ENCODE data around the gene SLC9A4. TPM values are rescaled to one million over a fixed set of nuclear protein-coding genes. Genes with fewer than 3 reads are reported as not detected.
A peak's percentile ranks its signal among the peaks of the same experiment; 100 is the strongest.

SLC9A4 gene
- total and polyA plus RNA-seq, 9 of the 15 experiments (the other 6 are each of a cell fraction or from before 2014, with no cell fraction given): 0.04 to 0.15 (median 0.04) TPM; not detected in 5

DNA sequence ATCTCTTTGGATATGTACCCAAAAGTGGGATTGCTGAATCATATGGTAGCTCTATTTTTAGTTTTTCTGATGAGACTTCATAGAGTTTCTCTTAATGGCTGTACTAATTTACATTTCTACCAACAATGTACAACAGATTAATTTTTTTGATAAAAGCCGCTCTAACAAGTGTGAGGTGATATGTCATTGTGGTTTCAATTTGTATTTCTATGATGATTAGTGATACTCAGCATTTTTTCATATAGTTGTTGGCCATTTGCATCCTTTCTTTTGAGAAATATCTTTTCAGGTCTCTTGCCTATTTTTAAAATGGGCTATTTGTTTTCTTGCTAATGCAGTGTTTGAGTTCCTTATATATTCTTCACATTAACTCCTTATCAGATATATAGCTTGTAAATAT is 45.8 kb upstream of the SLC9A4 start (continued):
- TF ChIP-seq, protein P1, sequence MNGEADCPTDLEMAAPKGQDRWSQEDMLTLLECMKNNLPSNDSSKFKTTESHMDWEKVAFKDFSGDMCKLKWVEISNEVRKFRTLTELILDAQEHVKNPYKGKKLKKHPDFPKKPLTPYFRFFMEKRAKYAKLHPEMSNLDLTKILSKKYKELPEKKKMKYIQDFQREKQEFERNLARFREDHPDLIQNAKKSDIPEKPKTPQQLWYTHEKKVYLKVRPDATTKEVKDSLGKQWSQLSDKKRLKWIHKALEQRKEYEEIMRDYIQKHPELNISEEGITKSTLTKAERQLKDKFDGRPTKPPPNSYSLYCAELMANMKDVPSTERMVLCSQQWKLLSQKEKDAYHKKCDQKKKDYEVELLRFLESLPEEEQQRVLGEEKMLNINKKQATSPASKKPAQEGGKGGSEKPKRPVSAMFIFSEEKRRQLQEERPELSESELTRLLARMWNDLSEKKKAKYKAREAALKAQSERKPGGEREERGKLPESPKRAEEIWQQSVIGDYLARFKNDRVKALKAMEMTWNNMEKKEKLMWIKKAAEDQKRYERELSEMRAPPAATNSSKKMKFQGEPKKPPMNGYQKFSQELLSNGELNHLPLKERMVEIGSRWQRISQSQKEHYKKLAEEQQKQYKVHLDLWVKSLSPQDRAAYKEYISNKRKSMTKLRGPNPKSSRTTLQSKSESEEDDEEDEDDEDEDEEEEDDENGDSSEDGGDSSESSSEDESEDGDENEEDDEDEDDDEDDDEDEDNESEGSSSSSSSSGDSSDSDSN (IDR thresholded peaks at IDR 0.05; ENCODE audit: borderline replicate concordance in 1 of 2, low read depth in 2 of 2, low read length in 2 of 2): no peak
- TF ChIP-seq SRF (CRISPR knock-in tag; IDR thresholded peaks at IDR 0.05) (no peak), KAT8 (IDR thresholded peaks at IDR 0.05; ENCODE audit: low read depth) (no peak), SMAD1 (IDR thresholded peaks at IDR 0.05; ENCODE audit: low read depth, low read length, partially characterized antibody) (no peak), ZNF830 (CRISPR knock-in tag; IDR thresholded peaks at IDR 0.05) (no peak), DPF2 (IDR thresholded peaks at IDR 0.05) (no peak), MYBL2 (IDR thresholded peaks at IDR 0.05; ENCODE audit: low read depth) (no peak), MYBL2 (CRISPR knock-in tag; IDR thresholded peaks at IDR 0.05; ENCODE audit: borderline replicate concordance) (no peak), ZNF75A (CRISPR knock-in tag; IDR thresholded peaks at IDR 0.05) (0 out of 2 replicates have a peak, but pooled peaks have one; percentile 47), JUND (IDR thresholded peaks at IDR 0.05; ENCODE audit: borderline replicate concordance, low read depth, low read length) (no peak), JUND (tag; IDR thresholded peaks at IDR 0.05; ENCODE audit: borderline replicate concordance, low read depth, low read length) (no peak), MTF1 (CRISPR knock-in tag; IDR thresholded peaks at IDR 0.05; ENCODE audit: borderline replicate concordance) (no peak), ZNF316 (IDR thresholded peaks at IDR 0.05) (peak; percentile 92), ZNF586 (CRISPR knock-in tag; conservative IDR thresholded peaks at IDR 0.05) (no peak)
- TF ChIP-seq, protein P2, sequence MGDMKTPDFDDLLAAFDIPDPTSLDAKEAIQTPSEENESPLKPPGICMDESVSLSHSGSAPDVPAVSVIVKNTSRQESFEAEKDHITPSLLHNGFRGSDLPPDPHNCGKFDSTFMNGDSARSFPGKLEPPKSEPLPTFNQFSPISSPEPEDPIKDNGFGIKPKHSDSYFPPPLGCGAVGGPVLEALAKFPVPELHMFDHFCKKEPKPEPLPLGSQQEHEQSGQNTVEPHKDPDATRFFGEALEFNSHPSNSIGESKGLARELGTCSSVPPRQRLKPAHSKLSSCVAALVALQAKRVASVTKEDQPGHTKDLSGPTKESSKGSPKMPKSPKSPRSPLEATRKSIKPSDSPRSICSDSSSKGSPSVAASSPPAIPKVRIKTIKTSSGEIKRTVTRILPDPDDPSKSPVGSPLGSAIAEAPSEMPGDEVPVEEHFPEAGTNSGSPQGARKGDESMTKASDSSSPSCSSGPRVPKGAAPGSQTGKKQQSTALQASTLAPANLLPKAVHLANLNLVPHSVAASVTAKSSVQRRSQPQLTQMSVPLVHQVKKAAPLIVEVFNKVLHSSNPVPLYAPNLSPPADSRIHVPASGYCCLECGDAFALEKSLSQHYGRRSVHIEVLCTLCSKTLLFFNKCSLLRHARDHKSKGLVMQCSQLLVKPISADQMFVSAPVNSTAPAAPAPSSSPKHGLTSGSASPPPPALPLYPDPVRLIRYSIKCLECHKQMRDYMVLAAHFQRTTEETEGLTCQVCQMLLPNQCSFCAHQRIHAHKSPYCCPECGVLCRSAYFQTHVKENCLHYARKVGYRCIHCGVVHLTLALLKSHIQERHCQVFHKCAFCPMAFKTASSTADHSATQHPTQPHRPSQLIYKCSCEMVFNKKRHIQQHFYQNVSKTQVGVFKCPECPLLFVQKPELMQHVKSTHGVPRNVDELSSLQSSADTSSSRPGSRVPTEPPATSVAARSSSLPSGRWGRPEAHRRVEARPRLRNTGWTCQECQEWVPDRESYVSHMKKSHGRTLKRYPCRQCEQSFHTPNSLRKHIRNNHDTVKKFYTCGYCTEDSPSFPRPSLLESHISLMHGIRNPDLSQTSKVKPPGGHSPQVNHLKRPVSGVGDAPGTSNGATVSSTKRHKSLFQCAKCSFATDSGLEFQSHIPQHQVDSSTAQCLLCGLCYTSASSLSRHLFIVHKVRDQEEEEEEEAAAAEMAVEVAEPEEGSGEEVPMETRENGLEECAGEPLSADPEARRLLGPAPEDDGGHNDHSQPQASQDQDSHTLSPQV (IDR thresholded peaks at IDR 0.05): no peak
- TF ChIP-seq, protein P3, sequence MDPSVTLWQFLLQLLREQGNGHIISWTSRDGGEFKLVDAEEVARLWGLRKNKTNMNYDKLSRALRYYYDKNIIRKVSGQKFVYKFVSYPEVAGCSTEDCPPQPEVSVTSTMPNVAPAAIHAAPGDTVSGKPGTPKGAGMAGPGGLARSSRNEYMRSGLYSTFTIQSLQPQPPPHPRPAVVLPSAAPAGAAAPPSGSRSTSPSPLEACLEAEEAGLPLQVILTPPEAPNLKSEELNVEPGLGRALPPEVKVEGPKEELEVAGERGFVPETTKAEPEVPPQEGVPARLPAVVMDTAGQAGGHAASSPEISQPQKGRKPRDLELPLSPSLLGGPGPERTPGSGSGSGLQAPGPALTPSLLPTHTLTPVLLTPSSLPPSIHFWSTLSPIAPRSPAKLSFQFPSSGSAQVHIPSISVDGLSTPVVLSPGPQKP (CRISPR knock-in tag; IDR thresholded peaks at IDR 0.05): no peak
- TF ChIP-seq, protein P4, sequence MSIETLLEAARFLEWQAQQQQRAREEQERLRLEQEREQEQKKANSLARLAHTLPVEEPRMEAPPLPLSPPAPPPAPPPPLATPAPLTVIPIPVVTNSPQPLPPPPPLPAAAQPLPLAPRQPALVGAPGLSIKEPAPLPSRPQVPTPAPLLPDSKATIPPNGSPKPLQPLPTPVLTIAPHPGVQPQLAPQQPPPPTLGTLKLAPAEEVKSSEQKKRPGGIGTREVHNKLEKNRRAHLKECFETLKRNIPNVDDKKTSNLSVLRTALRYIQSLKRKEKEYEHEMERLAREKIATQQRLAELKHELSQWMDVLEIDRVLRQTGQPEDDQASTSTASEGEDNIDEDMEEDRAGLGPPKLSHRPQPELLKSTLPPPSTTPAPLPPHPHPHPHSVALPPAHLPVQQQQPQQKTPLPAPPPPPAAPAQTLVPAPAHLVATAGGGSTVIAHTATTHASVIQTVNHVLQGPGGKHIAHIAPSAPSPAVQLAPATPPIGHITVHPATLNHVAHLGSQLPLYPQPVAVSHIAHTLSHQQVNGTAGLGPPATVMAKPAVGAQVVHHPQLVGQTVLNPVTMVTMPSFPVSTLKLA (conservative IDR thresholded peaks at IDR 0.05): no peak
- TF ChIP-seq, protein P5, sequence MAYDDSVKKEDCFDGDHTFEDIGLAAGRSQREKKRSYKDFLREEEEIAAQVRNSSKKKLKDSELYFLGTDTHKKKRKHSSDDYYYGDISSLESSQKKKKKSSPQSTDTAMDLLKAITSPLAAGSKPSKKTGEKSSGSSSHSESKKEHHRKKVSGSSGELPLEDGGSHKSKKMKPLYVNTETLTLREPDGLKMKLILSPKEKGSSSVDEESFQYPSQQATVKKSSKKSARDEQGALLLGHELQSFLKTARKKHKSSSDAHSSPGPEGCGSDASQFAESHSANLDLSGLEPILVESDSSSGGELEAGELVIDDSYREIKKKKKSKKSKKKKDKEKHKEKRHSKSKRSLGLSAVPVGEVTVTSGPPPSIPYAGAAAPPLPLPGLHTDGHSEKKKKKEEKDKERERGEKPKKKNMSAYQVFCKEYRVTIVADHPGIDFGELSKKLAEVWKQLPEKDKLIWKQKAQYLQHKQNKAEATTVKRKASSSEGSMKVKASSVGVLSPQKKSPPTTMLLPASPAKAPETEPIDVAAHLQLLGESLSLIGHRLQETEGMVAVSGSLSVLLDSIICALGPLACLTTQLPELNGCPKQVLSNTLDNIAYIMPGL (CRISPR knock-in tag; IDR thresholded peaks at IDR 0.05): no peak

Measured in K562 (cell line).